Activated T-cell treated with anti-CD3 and anti-CD28 coated beads for 1 hour (primary cell): Measurements from ENCODE around the gene NUP98.

Source experiments
- DNase-seq: peaks from one replicate; pipeline ENCODE4 v3.0.0-alpha.2; 2020; ENCODE audit warnings: low read depth

NUP98 gene

DNA sequence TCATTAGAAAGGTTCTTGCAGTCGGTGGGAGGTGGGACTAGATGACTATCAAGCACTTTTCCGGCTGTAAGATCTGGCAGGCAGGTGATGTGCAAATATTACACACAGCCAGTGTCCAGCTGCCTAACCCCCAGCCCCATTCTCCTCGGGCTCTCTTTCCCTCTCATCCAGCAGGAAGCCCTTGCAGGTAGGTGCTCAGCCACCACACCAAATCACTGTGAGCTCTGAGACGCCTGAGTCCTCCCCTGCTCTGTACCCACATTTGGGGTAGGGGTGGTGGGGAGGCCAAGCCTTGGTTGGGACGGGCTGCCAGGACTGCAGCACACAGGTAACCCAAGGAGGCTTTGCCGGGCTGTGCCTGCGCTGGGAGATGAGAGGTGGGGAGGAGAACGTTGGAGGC is 156.2 kb downstream of the NUP98 start:
- no peak for DNase-seq

- DNase-seq: no peak
These were observed 157.5 kb downstream of the NUP98 start for GRCh38 chr11:3639841-3640240.

DNA sequence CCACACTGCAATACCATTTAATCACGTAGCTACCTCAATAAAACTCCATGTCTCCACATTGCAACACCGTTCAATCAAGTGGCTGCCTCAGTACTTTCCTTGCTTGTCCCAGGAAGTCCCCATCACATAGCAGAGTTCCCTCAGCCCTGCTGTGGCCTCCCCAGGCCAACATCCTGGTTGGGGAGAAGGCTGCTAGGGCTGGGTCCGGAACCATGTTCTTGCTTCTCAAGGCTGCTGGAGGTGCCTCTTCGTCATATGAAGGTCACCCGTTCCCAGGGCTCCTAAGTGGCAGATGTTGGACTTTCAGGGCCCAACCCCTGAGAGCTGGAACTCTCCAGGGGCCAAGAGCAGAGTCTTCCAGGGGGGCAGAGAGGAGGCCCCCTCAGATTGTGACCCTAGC is 158.8 kb downstream of the NUP98 start:
- DNase-seq: no peak

GRCh38 chr11:3637201-3637600 is 160.2 kb downstream of the NUP98 start:
- DNase-seq: no peak

GRCh38 chr11:3635641-3636375 is 161.5 kb downstream of the NUP98 start:
- DNase-seq: no peak

DNA sequence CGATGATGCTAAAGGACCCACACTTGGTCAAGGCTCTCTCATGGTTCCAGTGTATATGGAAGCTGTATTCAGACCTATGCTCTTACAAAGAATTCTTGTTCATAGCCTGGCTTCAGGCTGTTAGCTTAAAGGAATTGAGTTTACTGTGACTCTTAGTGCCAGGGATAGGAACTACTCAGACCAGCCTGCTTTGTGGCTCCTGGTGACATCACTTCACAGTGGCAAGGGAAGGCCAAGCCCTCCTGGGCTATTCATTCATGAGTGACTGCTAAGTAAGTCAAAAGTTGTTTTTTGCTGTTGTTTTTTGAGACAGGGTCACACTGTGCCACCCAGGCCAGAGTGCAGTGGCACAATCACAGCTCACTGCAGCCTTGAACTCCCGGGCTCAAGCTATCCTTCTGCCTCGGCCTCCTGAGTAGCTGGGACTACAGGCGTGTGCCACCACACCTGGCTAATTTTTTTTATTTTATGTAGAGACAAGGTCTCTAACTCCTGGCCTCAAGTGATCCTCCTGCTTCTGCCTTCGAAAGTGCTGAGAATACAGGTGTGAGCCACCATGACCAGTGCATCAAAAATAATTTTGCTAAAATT is 165.2 kb downstream of the NUP98 start:
- no peak for DNase-seq

- DNase-seq: no peak
These were observed 166.0 kb downstream of the NUP98 start for GRCh38 chr11:3631331-3631730.

DNA sequence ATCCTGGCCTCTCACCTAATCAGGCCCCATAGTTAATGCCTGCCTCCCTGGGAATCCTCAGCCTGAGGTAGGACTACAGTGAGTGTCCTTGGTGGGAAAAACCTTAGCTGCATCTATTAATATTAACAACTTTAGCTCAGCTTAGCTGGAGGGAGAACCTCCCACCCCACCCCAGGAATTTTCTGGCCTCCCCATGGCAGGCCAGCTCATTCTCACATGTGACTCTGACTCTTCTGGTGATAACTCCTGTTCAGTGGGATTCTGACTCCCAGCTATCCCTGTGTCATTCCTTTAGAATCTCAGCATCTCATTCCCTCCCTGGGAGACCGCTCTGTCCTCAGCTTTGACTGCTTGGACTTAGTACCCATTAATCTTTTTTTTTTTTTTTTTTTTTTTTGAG is 170.1 kb downstream of the NUP98 start:
- no peak for DNase-seq

GRCh38 chr11:3626250-3626960 is 170.9 kb downstream of the NUP98 start:
- no peak for DNase-seq
